GM21723 (cell line): ENCODE measurements around the gene FER.
"Not testable (repeated sequence)": the region's sequence is repeated elsewhere in the genome, so short reads cannot be mapped to it uniquely, and the experiment has no call there.

Experiments
- ATAC-seq: cut with Tn5 transposase; IDR thresholded peaks from one replicate; pipeline ENCODE4 v1.9.1; 2021; ENCODE audit warnings: mild to moderate bottlenecking, moderate library complexity; ENCODE audit not compliant: unreplicated experiment

FER gene

GRCh38 chr5:109028608-109029299, 281.1 kb downstream of the FER start:
- ATAC-seq, result peak; percentile 74

- ATAC-seq, result no peak
Measured at GRCh38 chr5:109029847-109030246, 282.1 kb downstream of the FER start.

- no peak for ATAC-seq
Measured at GRCh38 chr5:109030360-109031143, 282.9 kb downstream of the FER start.

- ATAC-seq, result no peak
Measured at GRCh38 chr5:109034306-109034705, 286.6 kb downstream of the FER start.

GRCh38 chr5:109035436-109035835, 287.7 kb downstream of the FER start:
- no peak for ATAC-seq

GRCh38 chr5:109038209-109038840, 290.6 kb downstream of the FER start:
- no peak for ATAC-seq

GRCh38 chr5:109041317-109041716, 293.6 kb downstream of the FER start:
- ATAC-seq, result no peak

- ATAC-seq, result no peak
Measured at GRCh38 chr5:109045710-109046109, 298.0 kb downstream of the FER start.

- ATAC-seq, result no peak
Measured at GRCh38 chr5:109049565-109049964, 301.9 kb downstream of the FER start.

GRCh38 chr5:109050321-109050720, 302.6 kb downstream of the FER start:
- not testable (repeated sequence) for ATAC-seq

GRCh38 chr5:109052216-109052615, 304.5 kb downstream of the FER start:
- ATAC-seq, result not testable (repeated sequence)

- no peak for ATAC-seq
Measured at GRCh38 chr5:109053995-109054417, 306.3 kb downstream of the FER start.

GRCh38 chr5:109060378-109061025, 312.8 kb downstream of the FER start:
- ATAC-seq, result no peak

GRCh38 chr5:109062664-109063063, 315.0 kb downstream of the FER start:
- no peak for ATAC-seq

- no peak for ATAC-seq
Measured at GRCh38 chr5:109063223-109063622, 315.5 kb downstream of the FER start.

- no peak for ATAC-seq
Measured at GRCh38 chr5:109076741-109077140, 329.0 kb downstream of the FER start.

GRCh38 chr5:109078448-109078847, 330.8 kb downstream of the FER start:
- no peak for ATAC-seq

GRCh38 chr5:109080481-109080880, 332.8 kb downstream of the FER start:
- no peak for ATAC-seq

GRCh38 chr5:109080896-109081295, 333.2 kb downstream of the FER start:
- no peak for ATAC-seq

- no peak for ATAC-seq
Measured at GRCh38 chr5:109083937-109084336, 336.2 kb downstream of the FER start.

- no peak for ATAC-seq
Measured at GRCh38 chr5:109089191-109089590, 341.5 kb downstream of the FER start.
